ENCODE data around the gene IRAK1. TPM values are rescaled to one million over a fixed set of nuclear protein-coding genes. Genes with fewer than 3 reads are reported as not detected.

The IRAK1 gene
- total and polyA plus RNA-seq, 9 of the 15 experiments (the other 6 are each of a cell fraction or from before 2014, with no cell fraction given): 11.6 to 261 (median 91.6) TPM

- TF ChIP-seq ZNF518B (CRISPR knock-in tag; IDR thresholded peaks at IDR 0.05) (no peak), ZNF134 (CRISPR knock-in tag; conservative IDR thresholded peaks at IDR 0.05) (no peak), GATA2 (CRISPR knock-in tag; IDR thresholded peaks at IDR 0.05) (no peak), TAF9B (IDR thresholded peaks at IDR 0.05; ENCODE audit: partially characterized antibody) (peak; percentile 83), THAP7 (CRISPR knock-in tag; IDR thresholded peaks at IDR 0.05) (no peak), SRSF3 (IDR thresholded peaks at IDR 0.05; ENCODE audit: insufficient read depth, low read length) (peak; percentile 89; the same call in 1 of the 2 replicates), GABPB1 (CRISPR knock-in tag; IDR thresholded peaks at IDR 0.05) (peak; percentile 11), POLR2AphosphoS2 (IDR thresholded peaks at IDR 0.05; ENCODE audit: low read length) (peak; percentile 34; the same call in 1 of the 2 replicates), SFPQ (IDR thresholded peaks at IDR 0.05; ENCODE audit: low read depth, low read length) (no peak), RFX7 (CRISPR knock-in tag; IDR thresholded peaks at IDR 0.05) (no peak), NCOA1 (IDR thresholded peaks at IDR 0.05; ENCODE audit: low read depth) (no peak), BRF2 (IDR thresholded peaks at IDR 0.05; ENCODE audit: borderline replicate concordance, insufficient read depth, insufficient read length) (no peak), MCM7 (IDR thresholded peaks at IDR 0.05) (no peak), PHF20 (IDR thresholded peaks at IDR 0.05; ENCODE audit: partially characterized antibody) (peak; percentile 11), ARID4B (CRISPR knock-in tag; IDR thresholded peaks at IDR 0.05) (peak; percentile 61; the same call in 1 of the 2 replicates)
These were observed 48.0 kb downstream of the IRAK1 start, which contains the start of gene HCFC1 (continued) for GRCh38 chrX:153971450-153972367.
